Pancreas (tissue), 10 donors: ENCODE data around the gene NEK5. TPM values are rescaled to one million over a fixed set of nuclear protein-coding genes. Genes with fewer than 3 reads are reported as not detected.

Source experiments
- ATAC-seq, 4 donors: fragments of 200-7000 bp; cut with Tn5 transposase; one replicate each; pipeline versions ENCODE4 v1.8.0 to v1.9.1; 2020; ENCODE audit warnings: mild to moderate bottlenecking in 4 of 4, moderate library complexity in 4 of 4
- DNase-seq, 6 donors: peaks; one replicate each; pipeline ENCODE4 v3.0.0-alpha.2; 2020
- FAIRE-seq: peaks from 2 replicates; lab custom pipeline; 2012; peaks lifted over from hg19 to GRCh38; lab: Jason Lieb, UNC
- H3K27ac ChIP-seq, 4 donors: fragments of 200-600 bp; sonication (generic); 1 replicate in 3 of 4; 2 replicates in 1 of 4; pipeline versions ENCODE4 v1.5.0 to v1.8.0; 2020
- H3K27me3 ChIP-seq, 4 donors: fragments of 200-600 bp; one replicate each; pipeline ENCODE4 v1.8.0; 2021
- H3K36me3 ChIP-seq, 3 donors: fragments of 200-600 bp; sonication (generic) in 1 of 3; one replicate each; pipeline versions ENCODE4 v1.5.0 to v1.8.0; 2020 to 2021
- H3K4me1 ChIP-seq, 3 donors: fragments of 200-600 bp; one replicate each; pipeline ENCODE4 v1.8.0; 2021
- H3K4me3 ChIP-seq, 4 donors: fragments of 200-600 bp; sonication (generic) in 2 of 4; one replicate each; pipeline versions ENCODE4 v1.5.0 to v1.8.0; 2020 to 2021
- H3K9me3 ChIP-seq, 4 donors: fragments of 200-600 bp; one replicate each; pipeline ENCODE4 v1.8.0; 2021
- CTCF ChIP-seq, 4 donors: fragments of 200-600 bp; sonication (generic) in 3 of 4; IDR thresholded peaks; one replicate each; pipeline versions ENCODE4 v1.5.0 to v1.8.0; 2021; ENCODE audit warnings: antibody characterized with exemption in 4 of 4
- WGBS, 2 donors: extraction: QIAGEN DNeasy Blood & Tissue Kit; methylation state at CpG; one replicate each; pipeline ENCODE4 v1.1.7; 2013; 5-methylcytosine and 5-hydroxymethylcytosine counted together
- intact Hi-C, 3 donors: fragments of 100-400 bp; cut with DNase I; formaldehyde crosslinking; loops; one replicate each; pipeline versions ENCODE4 v1.11.1 to v1.14.2; 2022
- polyA plus RNA-seq, 2 donors: library from polyadenylated mRNA; stranded (reverse); fragments of 200-250 nt; gene quantifications; one replicate each; pipeline ENCODE4 v1.2.3, GENCODE V29; 2013
- total RNA-seq, 6 donors: library from RNA; stranded (reverse); fragmentation: NEBNext Ultra II Directional in 4 of 6; extraction: Animal tissue kit (Norgen Biotek cat#: 25700) in 4 of 6; gene quantifications; one replicate each; pipeline versions ENCODE4 v1.2.1 to v1.2.4, GENCODE V29; 2021 to 2023
- donor health status: healthy with polysubstance abuse.
- donor health status: DM: no; HTN: no; CAD: no; lungs with moderate emphysema.
- donor health status: DM: no; HTN: no; CAD: no.
- donor health status: control.
- donor health status: control.
- donor health status: Bipolar disorder and iron deficiency.
- donor health status: DM: yes; HTN: yes; CAD: no.
- donor health status: DM: no; HTN: no; CAD: no.
- donor health status: DM: no; HTN: no; CAD: no.
- donor health status: DM: yes; HTN: yes; CAD: no.

The NEK5 gene
- total and polyA plus RNA-seq, 8 donors: 0.09 to 0.50 (median 0.19) TPM

GRCh38 chr13:52004511-52005170 lies 124.2 kb downstream of the NEK5 start:
- Histone ChIP-seq H3K27ac (no peak overlapping the region), H3K27me3 (no peaks in the 10 kb centered on the region), H3K4me1 (no peaks in the 10 kb centered on the region), H3K4me3 (no peak overlapping the region), H3K9me3 (no peaks in the 10 kb centered on the region), H3K36me3 (no peaks in the 10 kb centered on the region)
- no peak for TF ChIP-seq CTCF (IDR thresholded peaks at IDR 0.05)
- WGBS, 2 donors: 78 to 81% methylated on average over 7 of the region's 7 CpGs
- ATAC-seq (no peak), DNase-seq (no peak), FAIRE-seq (no peak)
- intact Hi-C loops: loop anchor here in 2 of 3 donors (10.0 kb wide), 1 partner anchor 120 kb away; the partner anchor contains the start of gene NEK5 (in 2 of the 2)

- Histone ChIP-seq H3K27me3 (no peaks in the 10 kb centered on the region), H3K4me3 (no peak overlapping the region), H3K4me1 (peaks cover 6 to 9% (median 9%) of the 10 kb centered on the region in 3 donors), H3K36me3 (no peaks in the 10 kb centered on the region), H3K9me3 (no peaks in the 10 kb centered on the region), H3K27ac (no peak overlapping the region)
- no peak for TF ChIP-seq CTCF (IDR thresholded peaks at IDR 0.05)
- ATAC-seq (no peak), DNase-seq (no peak), FAIRE-seq (no peak)
- 83 to 89% methylated on average over 4 of the region's 4 CpGs for WGBS, 2 donors
- intact Hi-C loops: loop anchor here in 2 of 3 donors (10.0 kb wide), 1 partner anchor 121 kb away; the partner anchor contains the start of gene NEK5 (in 2 of the 2)
Measured at GRCh38 chr13:52003541-52003940, 125.3 kb downstream of the NEK5 start.

- FAIRE-seq: no peak
- Histone ChIP-seq H3K27ac (no peak overlapping the region), H3K27me3 (no peaks in the 10 kb centered on the region), H3K9me3 (no peaks in the 10 kb centered on the region), H3K4me3 (no peak overlapping the region), H3K36me3 (no peaks in the 10 kb centered on the region), H3K4me1 (peaks cover 6 to 21% (median 11%) of the 10 kb centered on the region in 3 donors)
- DNase-seq: no peak
- TF ChIP-seq CTCF (IDR thresholded peaks at IDR 0.05): no peak
- ATAC-seq: no peak
- intact Hi-C loops: loop anchor here in 2 of 3 donors (10.0 kb wide), 1 partner anchor 122 kb away; the partner anchor contains the start of gene NEK5 (in 2 of the 2)
- 73 to 81% methylated on average over 4 of the region's 4 CpGs for WGBS, 2 donors
Measured at GRCh38 chr13:52002361-52002760, 126.5 kb downstream of the NEK5 start.

DNA sequence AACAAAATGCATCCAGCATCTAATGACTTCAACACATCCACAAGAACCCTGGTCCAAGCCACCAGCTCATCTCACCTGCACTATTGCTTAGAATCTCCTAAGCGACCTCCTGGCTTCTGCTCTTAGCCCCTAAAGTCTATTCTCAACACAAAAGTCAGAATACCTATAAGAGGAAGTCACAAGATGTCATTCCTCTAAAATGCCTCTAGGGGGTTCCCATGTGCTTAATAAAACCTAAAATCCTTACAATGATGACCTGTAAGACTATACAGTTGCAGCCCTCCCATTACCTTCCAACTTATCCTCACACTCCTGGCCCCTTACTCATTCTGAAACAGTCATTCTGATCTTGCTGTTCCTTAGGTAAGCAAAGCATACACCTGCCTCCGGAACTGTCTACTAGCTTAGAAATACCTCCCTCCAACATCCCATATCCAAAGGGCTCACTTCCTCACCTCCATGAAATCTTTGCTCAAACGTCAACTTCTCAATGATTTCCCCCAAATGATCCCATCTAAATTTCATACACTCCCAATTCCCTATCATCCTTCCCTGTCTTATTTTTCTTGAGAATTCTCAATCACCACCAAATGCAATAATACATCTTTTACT lies 127.6 kb downstream of the NEK5 start:
- TF ChIP-seq CTCF (IDR thresholded peaks at IDR 0.05): peak; percentile 38 to 69 (median 59)
- H3K4me1 ChIP-seq: peaks cover 12 to 24% (median 18%) of the 10 kb centered on the region in 3 donors
- no peaks in the 10 kb centered on the region for H3K27me3 ChIP-seq
- intact Hi-C loops: loop anchor here in 2 of 3 donors (10.0 kb wide), 1 partner anchor 124 kb away; the partner anchor contains the start of gene NEK5 (in 2 of the 2)
- FAIRE-seq (no peak), ATAC-seq (peak in 3 of 4 donors; percentile 56 to 60 (median 56)), DNase-seq (no peak)
- WGBS, 2 donors: 35% methylated on average over 3 of the region's 3 CpGs
- no peaks in the 10 kb centered on the region for H3K9me3 ChIP-seq
- H3K36me3 ChIP-seq: no peaks in the 10 kb centered on the region
- no peak overlapping the region for H3K27ac ChIP-seq
- no peak overlapping the region for H3K4me3 ChIP-seq
